Purkinje cell (primary cell): ENCODE measurements around the gene SEZ6L2. TPM values are rescaled to one million over a fixed set of nuclear protein-coding genes. Genes with fewer than 3 reads are reported as not detected.

ENCODE experiments used
- polyA plus RNA-seq: library from polyadenylated mRNA; unstranded; fragments of >200 nt; fragmentation: Nextera tagmentation; gene quantifications from 2 replicates; pipeline ENCODE4 v1.2.1, GENCODE V29; 2014

The SEZ6L2 gene
- 97.4 and 138 TPM in 2 replicates for polyA plus RNA-seq

GRCh38 chr16:29899516-29900101, at the start of gene SEZ6L2:
Gene SEZ6L2, minus strand, starts transcription at chr16:29899550. Its CDS starts 531 bp downstream, at chr16:29899019.

GRCh38 chr16:29925781-29926710, 26.7 kb upstream of the SEZ6L2 start, which contains the start of gene KCTD13:
Gene KCTD13, minus strand, starts transcription at chr16:29926226. Its CDS starts 193 bp downstream, at chr16:29926033.

GRCh38 chr16:29900102-29900887, 945 bp upstream of the SEZ6L2 start, which contains the start of gene ASPHD1:
Gene ASPHD1, plus strand, starts transcription at chr16:29900488. Its CDS starts 484 bp downstream, at chr16:29900972.

GRCh38 chr16:29862884-29863668, 36.3 kb downstream of the SEZ6L2 start, which contains the start of gene CDIPT:
Gene CDIPT, minus strand, starts transcription at chr16:29863226. Its CDS starts 369 bp downstream, at chr16:29862857.

Other genes starting within 250 kb of the SEZ6L2 start
- gene SPN, start 236.3 kb downstream of the SEZ6L2 start, polyA plus RNA-seq = not detected in 2 replicates
- gene QPRT, start 220.4 kb downstream of the SEZ6L2 start, polyA plus RNA-seq = 1.3 and 2.5 TPM in 2 replicates
- gene C16orf54, start 153.6 kb downstream of the SEZ6L2 start, polyA plus RNA-seq = not detected in 2 replicates
- not detected in 2 replicates for gene ZG16, start 121.3 kb downstream of the SEZ6L2 start, polyA plus RNA-seq
- gene KIF22, start 108.8 kb downstream of the SEZ6L2 start, polyA plus RNA-seq = 19.1 and 28.6 TPM in 2 replicates
- 2.0 and 5.5 TPM in 2 replicates for gene MAZ, start 93.0 kb downstream of the SEZ6L2 start, polyA plus RNA-seq
- gene PRRT2, start 87.4 kb downstream of the SEZ6L2 start, polyA plus RNA-seq = 0.83 and 7.5 TPM in 2 replicates
- 5.4 and 6.4 TPM in 2 replicates for gene PAGR1, start 83.4 kb downstream of the SEZ6L2 start, polyA plus RNA-seq
- 0.56 and 0.76 TPM in 2 replicates for gene MVP, start 79.1 kb downstream of the SEZ6L2 start, polyA plus RNA-seq
- 38.9 and 58.0 TPM in 2 replicates for gene CDIPT, start 36.3 kb downstream of the SEZ6L2 start, polyA plus RNA-seq
- 5.0 and 9.3 TPM in 2 replicates for gene ASPHD1, start 938 bp upstream of the SEZ6L2 start, polyA plus RNA-seq
- 11.7 and 17.7 TPM in 2 replicates for gene KCTD13, start 26.7 kb upstream of the SEZ6L2 start, polyA plus RNA-seq
- gene TMEM219, start 62.5 kb upstream of the SEZ6L2 start, polyA plus RNA-seq = 19.7 TPM in 2 replicates
- gene TAOK2, start 74.3 kb upstream of the SEZ6L2 start, polyA plus RNA-seq = 0.43 and 0.56 TPM in 2 replicates
- 3.3 and 6.6 TPM in 2 replicates for gene HIRIP3, start 96.1 kb upstream of the SEZ6L2 start, polyA plus RNA-seq
- 0.06 and 1.5 TPM in 2 replicates for gene INO80E, start 96.7 kb upstream of the SEZ6L2 start, polyA plus RNA-seq
- 2.3 and 11.0 TPM in 2 replicates for gene DOC2A, start 111.5 kb upstream of the SEZ6L2 start, polyA plus RNA-seq
- gene C16orf92, start 123.6 kb upstream of the SEZ6L2 start, polyA plus RNA-seq = 0.36 TPM in 2 replicates
- gene TLCD3B, start 131.7 kb upstream of the SEZ6L2 start, polyA plus RNA-seq = 0.71 TPM in 1 of 2 replicates, not detected in the other
- gene ALDOA, start 166.2 kb upstream of the SEZ6L2 start, polyA plus RNA-seq = 1,138 and 1,179 TPM in 2 replicates
- gene PPP4C, start 176.4 kb upstream of the SEZ6L2 start, polyA plus RNA-seq = 4.2 and 17.0 TPM in 2 replicates
- gene TBX6, start 192.4 kb upstream of the SEZ6L2 start, polyA plus RNA-seq = not detected in 2 replicates
- gene YPEL3, start 196.7 kb upstream of the SEZ6L2 start, polyA plus RNA-seq = 32.2 and 52.7 TPM in 2 replicates
- gene GDPD3, start 214.0 kb upstream of the SEZ6L2 start, polyA plus RNA-seq = not detected in 2 replicates
- gene MAPK3, start 223.7 kb upstream of the SEZ6L2 start, polyA plus RNA-seq = 2.5 and 13.5 TPM in 2 replicates